Right atrium auricular region (tissue), 2 donors: ENCODE data around the gene TMEM170A. TPM values are rescaled to one million over a fixed set of nuclear protein-coding genes. Genes with fewer than 3 reads are reported as not detected.
A peak's percentile ranks its signal among the peaks of the same experiment; 100 is the strongest.

ENCODE experiments used
- DNase-seq: peaks from one replicate; pipeline ENCODE4 v3.0.0-alpha.2; 2019; ENCODE audit warnings: low spot score
- H3K27ac ChIP-seq, 2 donors: fragments of 200-600 bp; sonication (generic); 1 replicate in 1 of 2; 2 replicates in 1 of 2; pipeline ENCODE4 v1.5.1; 2016 to 2019
- H3K27me3 ChIP-seq, 2 donors: fragments of 200-600 bp; sonication (generic); one replicate each; pipeline versions ENCODE4 v1.5.1 to v1.6.0; 2017 to 2019
- H3K36me3 ChIP-seq: fragments of 200-600 bp; sonication (generic); one replicate; pipeline ENCODE4 v1.5.1; 2016
- H3K4me1 ChIP-seq, 2 donors: fragments of 200-600 bp; sonication (generic); one replicate each; pipeline versions ENCODE4 v1.5.1 to v1.6.0; 2017 to 2019
- H3K4me3 ChIP-seq, 2 donors: fragments of 200-600 bp; sonication (generic); 1 replicate in 1 of 2; 2 replicates in 1 of 2; pipeline ENCODE4 v1.5.1; 2017 to 2019; ENCODE audit warnings: mild to moderate bottlenecking in 1 of 2, moderate library complexity in 1 of 2
- H3K9me3 ChIP-seq, 2 donors: fragments of 200-600 bp; sonication (generic); one replicate each; pipeline ENCODE4 v1.5.1; 2019
- CTCF ChIP-seq, 2 donors: fragments of 200-600 bp; sonication (generic); IDR thresholded peaks; one replicate each; pipeline ENCODE4 v1.5.1; 2019; ENCODE audit warnings: antibody characterized with exemption in 2 of 2
- total RNA-seq, 2 donors: library from RNA; depleted of rRNA; stranded (reverse); fragments of >200 nt; gene quantifications; one replicate each; pipeline ENCODE4 v1.1.0, GENCODE V29; 2016

The TMEM170A gene
- total RNA-seq, 2 donors from 2014 or later: 13.4 to 16.3 TPM

- Histone ChIP-seq H3K4me1 (peaks cover 0 to 23% of the 10 kb centered on the region in 2 donors), H3K9me3 (no peaks in the 10 kb centered on the region), H3K36me3 (peaks cover 13% of the 10 kb centered on the region), H3K27me3 (no peaks in the 10 kb centered on the region), H3K4me3 (no peak overlapping the region), H3K27ac (peak overlapping the region; percentile 74 to 90)
- TF ChIP-seq CTCF (IDR thresholded peaks at IDR 0.05): peak; percentile 51 to 78
- no peak for DNase-seq
Measured at GRCh38 chr16:75402821-75403475, 61.5 kb downstream of the TMEM170A start.

- TF ChIP-seq CTCF (IDR thresholded peaks at IDR 0.05): no peak
- Histone ChIP-seq H3K36me3 (peaks cover 9% of the 10 kb centered on the region), H3K4me3 (no peak overlapping the region), H3K27ac (peak overlapping the region; percentile 74 to 90), H3K9me3 (no peaks in the 10 kb centered on the region), H3K27me3 (no peaks in the 10 kb centered on the region), H3K4me1 (peaks cover 0 to 23% of the 10 kb centered on the region in 2 donors)
- DNase-seq: no peak
Measured at GRCh38 chr16:75402159-75402820, 62.2 kb downstream of the TMEM170A start.

GRCh38 chr16:75401691-75402090, 62.8 kb downstream of the TMEM170A start:
- TF ChIP-seq CTCF (IDR thresholded peaks at IDR 0.05): no peak
- no peak for DNase-seq
- H3K4me3 ChIP-seq: no peak overlapping the region
- H3K27ac ChIP-seq: peak overlapping the region; percentile 74 to 90
- H3K36me3 ChIP-seq: peaks cover 9% of the 10 kb centered on the region
- H3K27me3 ChIP-seq: no peaks in the 10 kb centered on the region
- H3K9me3 ChIP-seq: no peaks in the 10 kb centered on the region
- H3K4me1 ChIP-seq: peaks cover 0 to 23% of the 10 kb centered on the region in 2 donors

GRCh38 chr16:75398333-75398732, 66.2 kb downstream of the TMEM170A start:
- Histone ChIP-seq H3K9me3 (no peaks in the 10 kb centered on the region), H3K4me3 (no peak overlapping the region), H3K4me1 (peaks cover 0 to 23% of the 10 kb centered on the region in 2 donors), H3K36me3 (peaks cover 14% of the 10 kb centered on the region), H3K27me3 (no peaks in the 10 kb centered on the region), H3K27ac (peak overlapping the region in 1 of 2 donors; percentile 13)
- no peak for DNase-seq
- no peak for TF ChIP-seq CTCF (IDR thresholded peaks at IDR 0.05)

- Histone ChIP-seq H3K36me3 (peaks cover 22% of the 10 kb centered on the region), H3K9me3 (no peaks in the 10 kb centered on the region), H3K27me3 (no peaks in the 10 kb centered on the region), H3K27ac (no peak overlapping the region), H3K4me3 (no peak overlapping the region), H3K4me1 (peaks cover 0 to 23% of the 10 kb centered on the region in 2 donors)
- no peak for DNase-seq
- TF ChIP-seq CTCF (IDR thresholded peaks at IDR 0.05): no peak
Measured at GRCh38 chr16:75394941-75395340, 69.5 kb downstream of the TMEM170A start.

Other genes with a start within 250 kb of the TMEM170A start
- gene CTRB1, start 245.7 kb downstream of the TMEM170A start, total RNA-seq: not detected
- gene BCAR1, start 213.1 kb downstream of the TMEM170A start, total RNA-seq: 10 to 100 TPM; 58.0 to 88.2 TPM
- gene CFDP1, start 31.2 kb downstream of the TMEM170A start, total RNA-seq: 10 to 100 TPM; 25.2 to 33.6 TPM
- 1 to 10 TPM; 2.8 to 3.5 TPM for gene CHST6, start 30.8 kb upstream of the TMEM170A start, total RNA-seq
- under 1 TPM in 1 of 2 donors, not detected in 1; 0.16 TPM for gene CHST5, start 71.4 kb upstream of the TMEM170A start, total RNA-seq
- gene TMEM231, start 91.6 kb upstream of the TMEM170A start, total RNA-seq: 1 to 10 TPM; 4.7 to 5.9 TPM
- gene GABARAPL2, start 101.7 kb upstream of the TMEM170A start, total RNA-seq: 100 to 1,000 TPM; 167 to 177 TPM
- gene ADAT1, start 158.6 kb upstream of the TMEM170A start, total RNA-seq: 10 to 100 TPM; 20.4 to 23.7 TPM
- gene KARS1, start 183.0 kb upstream of the TMEM170A start, total RNA-seq: 100 to 1,000 TPM in 1 of 2 donors, 10 to 100 TPM in 1; 88.9 to 100 TPM
- 10 to 100 TPM; 77.8 to 81.8 TPM for gene TERF2IP, start 183.1 kb upstream of the TMEM170A start, total RNA-seq
- gene CPHXL2, start 212.3 kb upstream of the TMEM170A start, total RNA-seq: not detected
- not detected for gene DUXB, start 236.8 kb upstream of the TMEM170A start, total RNA-seq